CD8-positive, alpha-beta memory T cell (primary cell): ENCODE results near the gene MTERF1. TPM values are rescaled to one million over a fixed set of nuclear protein-coding genes. Genes with fewer than 3 reads are reported as not detected.
A peak's percentile ranks its signal among the peaks of the same experiment; 100 is the strongest.

Experiments used
- CTCF ChIA-PET: fragments of 350-600 bp; sonication (Branson Sonifier 250); formaldehyde crosslinking; loops from one replicate; lab custom pipeline; 2021; ENCODE audit warnings: antibody characterized with exemption; lab: Charles Lee
- POLR2A ChIA-PET: fragments of 350-600 bp; sonication (Branson Sonifier 250); formaldehyde crosslinking; loops from one replicate; lab custom pipeline; 2021; ENCODE audit warnings: antibody characterized with exemption; lab: Charles Lee
- DNase-seq, 5 donors: peaks; one replicate each; pipeline versions ENCODE4 v3.0.0 to v3.0.0-alpha.2; 2020 to 2022; ENCODE audit warnings: mixed read lengths in 1 of 5
- H3K27ac ChIP-seq: one replicate; pipeline ENCODE4 v1.7.0; 2013; ENCODE audit warnings: low read depth, mild to moderate bottlenecking, low read length, moderate library complexity
- H3K27me3 ChIP-seq: 2 replicates; pipeline ENCODE4 v1.7.0; 2013; ENCODE audit warnings: low read length, mild to moderate bottlenecking; ENCODE audit not compliant: insufficient read depth, poor library complexity, severe bottlenecking
- H3K36me3 ChIP-seq: 2 replicates; pipeline ENCODE4 v1.7.0; 2013; ENCODE audit warnings: mild to moderate bottlenecking, low read length, moderate library complexity; ENCODE audit not compliant: insufficient read depth
- H3K4me1 ChIP-seq: 2 replicates; pipeline ENCODE4 v1.7.0; 2013; ENCODE audit warnings: mild to moderate bottlenecking, low read length, moderate library complexity; ENCODE audit not compliant: insufficient read depth
- H3K4me3 ChIP-seq: 2 replicates; pipeline ENCODE4 v1.7.0; 2013; ENCODE audit warnings: mild to moderate bottlenecking, low read length
- H3K9me3 ChIP-seq: 2 replicates; pipeline ENCODE4 v1.7.0; 2013; ENCODE audit warnings: mild to moderate bottlenecking, low read length
- H3K27ac Mint-ChIP-seq, 8 donors: one replicate each; pipeline ENCODE4 v1.8.0; 2020 to 2021; ENCODE audit warnings: mixed read lengths in 8 of 8, mild to moderate bottlenecking in 6 of 8, inconsistent platforms in 3 of 8, moderate library complexity in 3 of 8
- H3K27me3 Mint-ChIP-seq, 2 donors: one replicate each; pipeline ENCODE4 v1.8.0; 2020 to 2021; ENCODE audit warnings: mixed read lengths in 2 of 2, mild to moderate bottlenecking in 1 of 2, moderate library complexity in 1 of 2
- H3K36me3 Mint-ChIP-seq, 3 donors: one replicate each; pipeline ENCODE4 v1.8.0; 2020 to 2021; ENCODE audit warnings: mixed read lengths in 3 of 3, inconsistent platforms in 1 of 3, mild to moderate bottlenecking in 1 of 3
- H3K4me1 Mint-ChIP-seq, 3 donors: one replicate each; pipeline ENCODE4 v1.8.0; 2020 to 2021; ENCODE audit warnings: mixed read lengths in 3 of 3, inconsistent platforms in 1 of 3, mild to moderate bottlenecking in 1 of 3
- H3K4me3 Mint-ChIP-seq, 7 donors: one replicate each; pipeline ENCODE4 v1.8.0; 2020 to 2021; ENCODE audit warnings: mixed read lengths in 7 of 7, mild to moderate bottlenecking in 6 of 7, moderate library complexity in 4 of 7, inconsistent platforms in 2 of 7
- H3K9me3 Mint-ChIP-seq, 5 donors: one replicate each; pipeline ENCODE4 v1.8.0; 2020 to 2022; ENCODE audit warnings: mixed read lengths in 5 of 5, mild to moderate bottlenecking in 3 of 5, moderate library complexity in 2 of 5, inconsistent platforms in 1 of 5
- polyA plus RNA-seq: library from polyadenylated mRNA; unstranded; fragments of 300-500 nt; fragmentation: Illumina TruSeq; gene quantifications from one replicate; pipeline ENCODE4 v1.2.3, GENCODE V29; 2021
- total RNA-seq, 2 experiments: library from RNA; stranded (reverse); gene quantifications; one replicate each; pipeline ENCODE4 v1.2.3, GENCODE V29; 2021

MTERF1 gene
- total and polyA plus RNA-seq, 3 experiments from 2014 or later, result 11.6 to 21.4 (median 20.4) TPM

DNA sequence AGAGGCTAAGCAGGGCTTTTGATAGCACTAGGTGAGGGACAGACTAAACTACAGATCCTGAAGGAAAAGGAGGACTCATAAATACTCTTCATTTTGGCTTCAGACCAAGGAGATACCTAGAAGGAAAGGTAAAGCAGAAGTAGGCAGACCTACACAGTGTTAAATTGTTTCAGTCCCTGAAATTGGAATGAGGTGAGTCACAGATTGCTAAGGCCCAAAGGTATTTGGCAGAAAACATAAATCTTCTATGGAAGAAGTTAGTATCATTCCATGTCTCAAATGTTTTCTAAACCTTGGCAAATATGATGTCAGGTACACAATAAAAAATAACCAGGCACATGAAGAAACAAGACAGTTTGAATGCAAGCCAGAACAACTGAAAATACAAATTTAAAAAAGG is 30.0 kb downstream of the MTERF1 start:
- no peak overlapping the region for H3K27ac Mint-ChIP-seq
- H3K4me3 Mint-ChIP-seq, result no peak overlapping the region
- Histone ChIP-seq H3K27ac (no peak overlapping the region), H3K9me3 (peaks cover 4% of the 10 kb centered on the region), H3K4me3 (no peak overlapping the region), H3K4me1 (no peaks in the 10 kb centered on the region), H3K27me3 (no peaks in the 10 kb centered on the region), H3K36me3 (no peaks in the 10 kb centered on the region)
- peaks cover 0 to 1% of the 10 kb centered on the region in 2 donors for H3K27me3 Mint-ChIP-seq
- CTCF ChIA-PET, result interaction anchor here (1.2 kb wide), 1 partner anchor 30 kb away, joined by 3 read pairs; the partner anchor contains the start of gene MTERF1
- peaks cover 6 to 26% (median 17%) of the 10 kb centered on the region in 5 donors for H3K9me3 Mint-ChIP-seq
- DNase-seq, result no peak
- peaks cover 0 to 6% (median 4%) of the 10 kb centered on the region in 3 donors for H3K4me1 Mint-ChIP-seq
- POLR2A ChIA-PET, result no interaction called here
- H3K36me3 Mint-ChIP-seq, result peaks cover 9 to 44% (median 18%) of the 10 kb centered on the region in 3 donors

GRCh38 chr7:91847876-91848588 is 32.5 kb downstream of the MTERF1 start:
- Mint-ChIP-seq H3K27ac (peak overlapping the region in 1 of 8 donors; percentile 41), H3K36me3 (peaks cover 7 to 28% (median 11%) of the 10 kb centered on the region in 3 donors), H3K27me3 (no peaks in the 10 kb centered on the region), H3K9me3 (peaks cover 0 to 7% (median 4%) of the 10 kb centered on the region in 5 donors), H3K4me3 (no peak overlapping the region), H3K4me1 (peaks cover 0 to 6% (median 0%) of the 10 kb centered on the region in 3 donors)
- DNase-seq, result no peak
- ChIA-PET POLR2A (no interaction called here), CTCF (no interaction called here)
- H3K27ac ChIP-seq, result no peak overlapping the region
- H3K4me3 ChIP-seq, result no peak overlapping the region
- no peaks in the 10 kb centered on the region for H3K36me3 ChIP-seq
- H3K9me3 ChIP-seq, result peaks cover 4% of the 10 kb centered on the region
- no peaks in the 10 kb centered on the region for H3K27me3 ChIP-seq
- H3K4me1 ChIP-seq, result no peaks in the 10 kb centered on the region

DNA sequence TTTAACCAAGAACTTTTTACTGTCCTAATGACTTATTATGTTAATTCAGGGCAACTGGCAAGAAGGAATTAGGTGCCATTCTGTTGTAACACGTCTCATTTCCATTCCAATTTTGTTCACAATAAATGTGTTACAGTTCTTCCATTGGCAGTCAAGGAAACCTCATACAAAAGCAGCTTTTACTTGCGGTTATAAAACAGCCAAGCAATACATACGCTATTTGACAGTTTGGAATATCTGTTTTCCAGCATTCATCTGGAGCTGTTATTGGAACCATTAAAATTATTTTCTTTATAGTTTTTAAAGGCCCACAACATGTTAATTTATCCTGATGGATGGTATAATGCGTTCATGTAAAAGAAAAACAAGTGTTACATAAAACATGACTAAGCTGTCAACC is 33.3 kb downstream of the MTERF1 start:
- peaks cover 0 to 2% (median 0%) of the 10 kb centered on the region in 3 donors for H3K4me1 Mint-ChIP-seq
- H3K4me3 Mint-ChIP-seq, result no peak overlapping the region
- Histone ChIP-seq H3K27me3 (no peaks in the 10 kb centered on the region), H3K4me3 (no peak overlapping the region), H3K4me1 (no peaks in the 10 kb centered on the region), H3K9me3 (no peaks in the 10 kb centered on the region), H3K36me3 (no peaks in the 10 kb centered on the region), H3K27ac (no peak overlapping the region)
- peaks cover 0 to 2% (median 0%) of the 10 kb centered on the region in 5 donors for H3K9me3 Mint-ChIP-seq
- no peaks in the 10 kb centered on the region for H3K27me3 Mint-ChIP-seq
- CTCF ChIA-PET, result no interaction called here
- POLR2A ChIA-PET, result no interaction called here
- no peak overlapping the region for H3K27ac Mint-ChIP-seq
- H3K36me3 Mint-ChIP-seq, result peaks cover 7 to 20% (median 9%) of the 10 kb centered on the region in 3 donors
- DNase-seq, result no peak

DNA sequence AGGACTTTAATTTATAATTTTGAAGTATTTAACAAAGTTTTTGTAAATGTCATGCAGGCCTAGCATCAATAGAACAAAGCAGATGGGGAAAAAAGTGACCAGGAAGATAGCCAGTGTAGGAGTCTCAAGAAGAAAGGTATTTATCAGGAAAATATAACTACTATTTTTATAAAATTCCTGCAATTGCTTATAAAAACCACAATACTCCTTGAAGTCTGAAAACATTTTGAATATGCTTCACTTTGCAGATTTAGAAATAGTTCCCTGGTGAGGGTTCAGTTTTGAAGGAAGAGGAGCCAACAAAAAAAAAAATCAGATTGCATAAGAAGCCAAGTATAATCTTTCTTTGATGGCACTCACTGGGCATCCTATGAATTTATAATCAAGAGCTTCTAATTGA is 34.1 kb downstream of the MTERF1 start:
- no peak overlapping the region for H3K4me3 ChIP-seq
- H3K36me3 ChIP-seq, result no peaks in the 10 kb centered on the region
- no peak overlapping the region for H3K27ac Mint-ChIP-seq
- no peak overlapping the region for H3K27ac ChIP-seq
- H3K4me3 Mint-ChIP-seq, result no peak overlapping the region
- H3K36me3 Mint-ChIP-seq, result peaks cover 8 to 23% (median 13%) of the 10 kb centered on the region in 3 donors
- H3K27me3 ChIP-seq, result no peaks in the 10 kb centered on the region
- H3K9me3 Mint-ChIP-seq, result peaks cover 0 to 3% (median 1%) of the 10 kb centered on the region in 5 donors
- POLR2A ChIA-PET, result no interaction called here
- no peaks in the 10 kb centered on the region for H3K27me3 Mint-ChIP-seq
- CTCF ChIA-PET, result no interaction called here
- no peaks in the 10 kb centered on the region for H3K4me1 ChIP-seq
- H3K4me1 Mint-ChIP-seq, result no peaks in the 10 kb centered on the region
- no peaks in the 10 kb centered on the region for H3K9me3 ChIP-seq
- DNase-seq, result no peak

DNA sequence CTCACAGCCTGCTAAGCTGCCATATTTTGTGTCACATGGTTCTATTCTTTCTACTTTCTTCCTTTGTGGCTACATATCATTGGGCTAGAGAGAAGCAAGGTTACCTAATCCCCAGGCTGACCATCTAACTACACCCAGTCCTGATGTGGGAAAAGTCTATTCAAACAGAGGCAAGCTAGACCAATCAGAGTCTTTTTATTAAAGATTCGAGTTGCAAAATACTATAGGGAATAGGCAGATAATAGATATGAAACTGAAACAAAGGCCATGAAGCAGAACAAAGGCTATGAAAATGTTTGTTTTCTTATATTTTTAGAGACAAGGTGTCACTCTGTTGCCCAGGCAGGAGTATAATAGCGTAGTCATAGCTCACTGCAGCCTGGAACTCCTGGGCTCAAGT is 36.7 kb downstream of the MTERF1 start:
- H3K36me3 ChIP-seq, result no peaks in the 10 kb centered on the region
- peaks cover 9 to 21% (median 14%) of the 10 kb centered on the region in 3 donors for H3K36me3 Mint-ChIP-seq
- ChIA-PET CTCF (no interaction called here), POLR2A (no interaction called here)
- H3K9me3 Mint-ChIP-seq, result peaks cover 0 to 8% (median 4%) of the 10 kb centered on the region in 5 donors
- no peak overlapping the region for H3K4me3 Mint-ChIP-seq
- no peak overlapping the region for H3K4me3 ChIP-seq
- no peaks in the 10 kb centered on the region for H3K27me3 Mint-ChIP-seq
- H3K4me1 ChIP-seq, result no peaks in the 10 kb centered on the region
- H3K27me3 ChIP-seq, result no peaks in the 10 kb centered on the region
- H3K9me3 ChIP-seq, result no peaks in the 10 kb centered on the region
- no peak overlapping the region for H3K27ac ChIP-seq
- H3K27ac Mint-ChIP-seq, result peak overlapping the region in 1 of 8 donors; percentile 44
- no peaks in the 10 kb centered on the region for H3K4me1 Mint-ChIP-seq
- DNase-seq, result no peak

DNA sequence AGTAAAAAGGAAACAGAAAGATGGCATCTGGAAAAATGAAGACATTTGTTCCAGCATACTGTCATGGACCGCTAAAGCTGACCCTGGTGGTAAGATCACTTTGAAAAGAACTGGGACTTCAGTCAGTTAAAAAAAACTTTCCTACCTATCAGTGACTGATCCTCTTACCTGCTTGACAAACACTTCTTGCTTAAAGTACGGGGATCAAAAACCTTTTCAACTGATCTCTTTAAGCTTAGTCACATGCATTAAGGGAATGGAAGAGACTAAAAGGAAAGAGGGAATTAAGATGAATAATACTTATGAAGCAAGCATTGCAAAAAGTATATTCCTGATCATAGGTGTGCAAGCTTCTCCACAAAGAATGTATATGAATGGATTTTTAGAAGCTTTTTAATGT is 42.1 kb downstream of the MTERF1 start:
- no peak overlapping the region for H3K4me3 Mint-ChIP-seq
- Histone ChIP-seq H3K27me3 (no peaks in the 10 kb centered on the region), H3K4me3 (no peak overlapping the region), H3K36me3 (no peaks in the 10 kb centered on the region), H3K27ac (no peak overlapping the region), H3K4me1 (no peaks in the 10 kb centered on the region), H3K9me3 (no peaks in the 10 kb centered on the region)
- H3K36me3 Mint-ChIP-seq, result peaks cover 1 to 10% (median 7%) of the 10 kb centered on the region in 3 donors
- H3K4me1 Mint-ChIP-seq, result no peaks in the 10 kb centered on the region
- peaks cover 0 to 8% (median 4%) of the 10 kb centered on the region in 5 donors for H3K9me3 Mint-ChIP-seq
- H3K27ac Mint-ChIP-seq, result peak overlapping the region in 1 of 8 donors; percentile 29
- ChIA-PET POLR2A (no interaction called here), CTCF (no interaction called here)
- DNase-seq, result no peak
- no peaks in the 10 kb centered on the region for H3K27me3 Mint-ChIP-seq

- Histone ChIP-seq H3K36me3 (no peaks in the 10 kb centered on the region), H3K27ac (no peak overlapping the region), H3K9me3 (no peaks in the 10 kb centered on the region), H3K4me3 (no peak overlapping the region), H3K27me3 (no peaks in the 10 kb centered on the region), H3K4me1 (no peaks in the 10 kb centered on the region)
- Mint-ChIP-seq H3K27ac (peak overlapping the region in 1 of 8 donors; percentile 59), H3K27me3 (no peaks in the 10 kb centered on the region), H3K9me3 (peaks cover 0 to 8% (median 4%) of the 10 kb centered on the region in 5 donors), H3K4me3 (no peak overlapping the region), H3K36me3 (peaks cover 4 to 10% (median 10%) of the 10 kb centered on the region in 3 donors), H3K4me1 (no peaks in the 10 kb centered on the region)
- DNase-seq, result no peak
- ChIA-PET CTCF (interaction anchor here (0.6 kb wide), 1 partner anchor 43 kb away, joined by 3 read pairs; the partner anchor contains the start of gene MTERF1), POLR2A (no interaction called here)
These were observed 43.0 kb downstream of the MTERF1 start for GRCh38 chr7:91837397-91838070.

- Mint-ChIP-seq H3K27ac (no peak overlapping the region), H3K9me3 (no peaks in the 10 kb centered on the region), H3K27me3 (no peaks in the 10 kb centered on the region), H3K36me3 (peaks cover 0 to 3% (median 2%) of the 10 kb centered on the region in 3 donors), H3K4me3 (no peak overlapping the region), H3K4me1 (no peaks in the 10 kb centered on the region)
- ChIA-PET CTCF (no interaction called here), POLR2A (no interaction called here)
- no peaks in the 10 kb centered on the region for H3K36me3 ChIP-seq
- H3K4me3 ChIP-seq, result no peak overlapping the region
- no peaks in the 10 kb centered on the region for H3K27me3 ChIP-seq
- H3K4me1 ChIP-seq, result no peaks in the 10 kb centered on the region
- no peak overlapping the region for H3K27ac ChIP-seq
- no peak for DNase-seq
- H3K9me3 ChIP-seq, result no peaks in the 10 kb centered on the region
These were observed 44.6 kb downstream of the MTERF1 start for GRCh38 chr7:91835826-91836368.
